ENCODE measurements around the gene ASTN2.

The ASTN2 gene

DNA sequence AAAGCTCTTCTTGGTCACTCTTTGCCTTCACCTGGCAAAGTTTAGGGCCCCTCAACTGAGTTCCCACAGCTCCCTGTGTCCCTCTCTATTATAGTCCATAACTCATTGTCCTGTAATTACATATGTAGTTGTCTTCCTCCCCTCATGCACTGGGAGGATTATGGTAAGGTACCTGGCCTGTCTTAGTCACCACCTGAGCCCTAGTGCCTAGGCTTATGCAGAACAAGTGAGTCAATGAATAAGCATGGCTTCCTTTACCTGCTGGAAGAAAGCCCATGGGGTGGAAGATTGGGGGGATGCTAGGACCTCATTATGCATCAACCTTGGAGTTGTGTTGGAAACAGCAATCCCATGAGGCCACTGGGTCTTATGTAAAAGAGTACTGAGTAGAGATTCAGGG, 915.4 kb downstream of the ASTN2 start:
- no peaks in the 10 kb centered on the region for H3F3A ChIP-seq (ENCODE audit: insufficient read depth, low read length)
- H3K9me2 ChIP-seq (ENCODE audit: low read depth, low read length): no peaks in the 10 kb centered on the region
- no peak overlapping the region for H3K4me2 ChIP-seq (ENCODE audit: low read length)

DNA sequence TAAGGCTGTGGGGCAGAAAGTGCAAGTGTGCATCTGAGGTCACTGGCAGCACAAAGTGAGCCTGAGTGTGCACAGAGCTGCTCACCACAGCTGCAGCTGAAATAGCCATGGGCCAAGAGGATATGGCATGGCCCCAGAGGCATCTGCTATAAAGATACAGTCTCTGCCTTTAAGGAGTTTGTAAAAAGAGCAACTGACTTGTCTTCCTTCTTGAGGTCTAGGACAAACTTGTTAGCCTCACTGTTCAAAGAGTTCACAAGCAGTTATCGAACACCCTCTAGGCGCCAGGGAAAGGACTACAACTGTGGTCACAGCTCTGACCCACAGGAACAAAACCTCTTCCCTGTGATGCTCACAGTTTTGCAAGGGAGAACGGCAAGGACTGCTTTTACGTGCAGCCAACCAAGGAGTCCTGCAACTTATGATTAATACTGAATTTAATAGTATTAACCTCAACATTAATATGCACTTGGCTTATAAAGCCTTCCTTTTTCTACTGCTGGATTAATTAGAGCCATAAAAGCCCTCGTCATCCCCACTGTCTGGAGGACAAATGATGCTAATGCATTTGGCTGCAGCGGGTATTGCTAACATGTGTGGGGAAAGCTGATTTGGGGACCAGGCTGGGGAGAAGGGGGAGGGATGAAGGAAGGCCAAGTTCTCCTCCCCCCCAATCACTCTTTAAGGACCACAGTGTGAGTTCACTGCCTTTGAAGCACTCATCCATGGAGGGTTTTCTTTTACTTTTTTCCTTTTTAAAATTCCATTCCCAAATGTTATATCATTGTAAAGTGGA, 917.6 kb downstream of the ASTN2 start:
- Histone ChIP-seq H3K4me3 (ENCODE audit: low read depth, low read length, poor library complexity, severe bottlenecking) (no peak overlapping the region), H4K20me1 (ENCODE audit: insufficient read depth, low read length) (no peaks in the 10 kb centered on the region), H3K27ac (ENCODE audit: low read depth, low read length, poor library complexity, severe bottlenecking) (no peak overlapping the region), H3K79me2 (ENCODE audit: insufficient read depth, low read length) (no peaks in the 10 kb centered on the region), H3F3A (ENCODE audit: insufficient read depth, low read length) (no peaks in the 10 kb centered on the region), H3K9me2 (ENCODE audit: low read depth, low read length) (no peaks in the 10 kb centered on the region), H3K27me3 (ENCODE audit: insufficient read depth, low read length) (no peaks in the 10 kb centered on the region), H3K4me2 (ENCODE audit: low read length) (no peak overlapping the region), H3K4me1 (ENCODE audit: insufficient read depth, low read length, severe bottlenecking) (no peaks in the 10 kb centered on the region), H3K9me3 (ENCODE audit: low read length) (no peaks in the 10 kb centered on the region), H2AFZ (ENCODE audit: low read length) (no peak overlapping the region), H3K9ac (ENCODE audit: low read length) (no peak overlapping the region), H3K36me3 (ENCODE audit: insufficient read depth, low read length) (no peaks in the 10 kb centered on the region)
- no peak for TF ChIP-seq EZH2 (IDR thresholded peaks at IDR 0.05; ENCODE audit: borderline replicate concordance, low read length)
- TF ChIP-seq, protein P1, sequence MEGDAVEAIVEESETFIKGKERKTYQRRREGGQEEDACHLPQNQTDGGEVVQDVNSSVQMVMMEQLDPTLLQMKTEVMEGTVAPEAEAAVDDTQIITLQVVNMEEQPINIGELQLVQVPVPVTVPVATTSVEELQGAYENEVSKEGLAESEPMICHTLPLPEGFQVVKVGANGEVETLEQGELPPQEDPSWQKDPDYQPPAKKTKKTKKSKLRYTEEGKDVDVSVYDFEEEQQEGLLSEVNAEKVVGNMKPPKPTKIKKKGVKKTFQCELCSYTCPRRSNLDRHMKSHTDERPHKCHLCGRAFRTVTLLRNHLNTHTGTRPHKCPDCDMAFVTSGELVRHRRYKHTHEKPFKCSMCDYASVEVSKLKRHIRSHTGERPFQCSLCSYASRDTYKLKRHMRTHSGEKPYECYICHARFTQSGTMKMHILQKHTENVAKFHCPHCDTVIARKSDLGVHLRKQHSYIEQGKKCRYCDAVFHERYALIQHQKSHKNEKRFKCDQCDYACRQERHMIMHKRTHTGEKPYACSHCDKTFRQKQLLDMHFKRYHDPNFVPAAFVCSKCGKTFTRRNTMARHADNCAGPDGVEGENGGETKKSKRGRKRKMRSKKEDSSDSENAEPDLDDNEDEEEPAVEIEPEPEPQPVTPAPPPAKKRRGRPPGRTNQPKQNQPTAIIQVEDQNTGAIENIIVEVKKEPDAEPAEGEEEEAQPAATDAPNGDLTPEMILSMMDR (IDR thresholded peaks at IDR 0.05; ENCODE audit: low read length): no peak

More for the DNA sequence above, 915.4 kb downstream of the ASTN2 start:
- Histone ChIP-seq H4K20me1 (ENCODE audit: insufficient read depth, low read length) (no peaks in the 10 kb centered on the region), H3K9ac (ENCODE audit: low read length) (no peak overlapping the region), H3K36me3 (ENCODE audit: insufficient read depth, low read length) (no peaks in the 10 kb centered on the region), H3K79me2 (ENCODE audit: insufficient read depth, low read length) (no peaks in the 10 kb centered on the region), H3K9me3 (ENCODE audit: low read length) (no peaks in the 10 kb centered on the region), H2AFZ (ENCODE audit: low read length) (no peak overlapping the region), H3K4me1 (ENCODE audit: insufficient read depth, low read length, severe bottlenecking) (no peaks in the 10 kb centered on the region), H3K4me3 (ENCODE audit: low read depth, low read length, poor library complexity, severe bottlenecking) (no peak overlapping the region), H3K27ac (ENCODE audit: low read depth, low read length, poor library complexity, severe bottlenecking) (no peak overlapping the region), H3K27me3 (ENCODE audit: insufficient read depth, low read length) (no peaks in the 10 kb centered on the region)
- TF ChIP-seq EZH2 (IDR thresholded peaks at IDR 0.05; ENCODE audit: borderline replicate concordance, low read length): no peak
- TF ChIP-seq, protein P1 (IDR thresholded peaks at IDR 0.05; ENCODE audit: low read length): no peak

DNA sequence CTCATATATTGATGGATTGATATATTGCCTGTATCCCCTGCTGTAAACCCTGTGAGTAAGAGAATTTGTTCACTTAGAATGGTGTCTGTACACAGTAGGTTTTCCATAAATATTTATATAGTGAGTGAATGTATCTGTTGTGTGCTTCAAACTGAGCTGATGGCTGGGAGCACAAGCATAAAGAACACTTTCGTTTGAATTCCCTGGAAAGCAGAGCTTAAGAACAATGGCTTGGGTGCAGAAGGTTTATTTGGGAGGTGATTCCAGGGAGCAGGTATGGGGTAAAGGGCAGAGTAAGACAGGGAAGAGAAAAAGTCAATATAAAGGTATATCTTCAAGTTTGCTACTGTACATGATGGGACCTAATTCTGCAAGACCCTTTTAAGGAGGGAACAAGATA, 918.7 kb downstream of the ASTN2 start:
- Histone ChIP-seq H3K4me1 (ENCODE audit: insufficient read depth, low read length, severe bottlenecking) (no peaks in the 10 kb centered on the region), H3K4me2 (ENCODE audit: low read length) (no peak overlapping the region), H3K9me2 (ENCODE audit: low read depth, low read length) (no peaks in the 10 kb centered on the region), H2AFZ (ENCODE audit: low read length) (no peak overlapping the region), H3K27me3 (ENCODE audit: insufficient read depth, low read length) (no peaks in the 10 kb centered on the region), H3K27ac (ENCODE audit: low read depth, low read length, poor library complexity, severe bottlenecking) (no peak overlapping the region), H3F3A (ENCODE audit: insufficient read depth, low read length) (no peaks in the 10 kb centered on the region), H3K9me3 (ENCODE audit: low read length) (no peaks in the 10 kb centered on the region), H3K36me3 (ENCODE audit: insufficient read depth, low read length) (no peaks in the 10 kb centered on the region), H3K79me2 (ENCODE audit: insufficient read depth, low read length) (no peaks in the 10 kb centered on the region), H3K9ac (ENCODE audit: low read length) (no peak overlapping the region), H4K20me1 (ENCODE audit: insufficient read depth, low read length) (no peaks in the 10 kb centered on the region), H3K4me3 (ENCODE audit: low read depth, low read length, poor library complexity, severe bottlenecking) (no peak overlapping the region)
- TF ChIP-seq, protein P1 (IDR thresholded peaks at IDR 0.05; ENCODE audit: low read length): no peak
- no peak for TF ChIP-seq EZH2 (IDR thresholded peaks at IDR 0.05; ENCODE audit: borderline replicate concordance, low read length)

All from OCI-LY1 (cell line).